Measurements from ENCODE around the gene FOXL2NB. TPM values are rescaled to one million over a fixed set of nuclear protein-coding genes. Genes with fewer than 3 reads are reported as not detected.

FOXL2NB gene
- total and polyA plus RNA-seq, 4 donors: not detected

DNA sequence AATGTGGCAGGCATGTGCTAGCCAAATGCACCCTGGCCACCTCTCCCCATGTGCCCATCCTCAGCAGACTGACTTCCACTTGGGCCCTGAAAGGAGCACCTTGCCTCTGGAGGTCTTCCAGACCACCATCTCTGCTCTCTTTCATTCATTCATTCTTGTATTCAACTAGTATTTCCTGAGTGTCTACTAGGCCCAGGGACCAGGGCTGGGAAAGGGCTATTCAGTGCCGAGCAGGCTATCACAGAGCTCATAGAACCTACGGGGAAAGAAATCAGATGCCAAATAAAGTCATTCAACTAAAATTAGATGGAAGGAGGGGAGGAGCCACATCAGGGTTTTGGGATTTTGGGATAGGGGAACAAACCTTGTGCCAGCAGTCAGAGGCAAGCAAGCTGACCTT, 40.2 kb downstream of the FOXL2NB start:
- Histone ChIP-seq H3K4me3 (ENCODE audit: low read length in 2 of 2) (no peak overlapping the region), H3K4me1 (ENCODE audit: control insufficient read depth in 1 of 2, insufficient read depth in 2 of 2, low read length in 2 of 2) (no peaks in the 10 kb centered on the region), H3K27ac (ENCODE audit: low read depth in 1 of 2, low read length in 2 of 2) (no peak overlapping the region), H3K27me3 (ENCODE audit: control insufficient read depth in 1 of 2, insufficient read depth in 2 of 2, low read length in 1 of 2) (no peaks in the 10 kb centered on the region), H3K36me3 (ENCODE audit: control insufficient read depth in 1 of 2, insufficient read depth in 2 of 2, low read length in 1 of 2) (no peaks in the 10 kb centered on the region), H3K9me3 (ENCODE audit: control insufficient read depth, low read length) (no peaks in the 10 kb centered on the region)
- ATAC-seq (ENCODE audit: low FRiP score): no peak
- DNase-seq: no peak
- 30 to 43% methylated on average over 2 of the region's 2 CpGs for WGBS, 2 donors
- intact Hi-C loops (cut with DNase I): no loop called here

DNA sequence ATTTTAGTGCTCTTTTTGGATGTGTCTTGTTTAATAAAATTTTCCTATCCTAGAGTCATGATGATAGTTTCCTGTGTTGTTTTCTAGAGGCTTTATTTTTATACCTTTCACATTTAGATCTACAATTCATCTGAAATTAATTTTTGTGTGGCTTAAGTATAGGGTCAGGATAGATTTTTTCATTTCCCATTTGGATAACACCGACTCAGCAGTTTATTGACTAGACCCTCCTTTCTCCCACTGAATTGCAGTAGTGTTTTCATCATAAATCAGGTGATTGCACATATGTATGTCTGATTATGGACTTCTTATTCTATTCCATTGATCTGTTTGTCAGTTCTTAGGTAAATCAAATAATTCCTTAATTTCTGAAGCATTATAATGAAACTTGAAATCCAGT, 48.7 kb downstream of the FOXL2NB start:
- intact Hi-C loops (cut with DNase I): no loop called here
- Histone ChIP-seq H3K27me3 (ENCODE audit: control insufficient read depth in 1 of 2, insufficient read depth in 2 of 2, low read length in 1 of 2) (no peaks in the 10 kb centered on the region), H3K4me3 (ENCODE audit: low read length in 2 of 2) (no peak overlapping the region), H3K9me3 (ENCODE audit: control insufficient read depth, low read length) (no peaks in the 10 kb centered on the region), H3K4me1 (ENCODE audit: control insufficient read depth in 1 of 2, insufficient read depth in 2 of 2, low read length in 2 of 2) (no peaks in the 10 kb centered on the region), H3K36me3 (ENCODE audit: control insufficient read depth in 1 of 2, insufficient read depth in 2 of 2, low read length in 1 of 2) (no peaks in the 10 kb centered on the region), H3K27ac (ENCODE audit: low read depth in 1 of 2, low read length in 2 of 2) (no peak overlapping the region)
- ATAC-seq (ENCODE audit: low FRiP score): no peak
- no peak for DNase-seq
- WGBS, 2 donors: 58 to 83% methylated on average over 1 of the region's 1 CpG

Other genes with a start within 250 kb of the FOXL2NB start
- 10 to 100 TPM; 27.2 to 29.8 TPM for gene PIK3CB, start 112.3 kb upstream of the FOXL2NB start, total RNA-seq
- 10 to 100 TPM in 1 of 2 donors, 1 to 10 TPM in 1; 8.0 to 11.3 TPM for gene PIK3CB, start 112.3 kb upstream of the FOXL2NB start, polyA plus RNA-seq
- gene FOXL2, start 80 bp upstream of the FOXL2NB start, total RNA-seq: not detected
- gene FOXL2, start 80 bp upstream of the FOXL2NB start, polyA plus RNA-seq: not detected
- gene PRR23A, start 59.1 kb downstream of the FOXL2NB start, total RNA-seq: not detected
- gene PRR23A, start 59.1 kb downstream of the FOXL2NB start, polyA plus RNA-seq: not detected
- gene PRR23B, start 73.7 kb downstream of the FOXL2NB start, total RNA-seq: not detected
- gene PRR23B, start 73.7 kb downstream of the FOXL2NB start, polyA plus RNA-seq: under 1 TPM in 1 of 2 donors, not detected in 1; 0.25 TPM
- gene PRR23C, start 97.7 kb downstream of the FOXL2NB start, total RNA-seq: not detected
- gene PRR23C, start 97.7 kb downstream of the FOXL2NB start, polyA plus RNA-seq: under 1 TPM in 1 of 2 donors, not detected in 1; 0.25 TPM